ENCODE measurements around the gene RWDD1.
A peak's percentile ranks its signal among the peaks of the same experiment; 100 is the strongest.

Gene RWDD1

DNA sequence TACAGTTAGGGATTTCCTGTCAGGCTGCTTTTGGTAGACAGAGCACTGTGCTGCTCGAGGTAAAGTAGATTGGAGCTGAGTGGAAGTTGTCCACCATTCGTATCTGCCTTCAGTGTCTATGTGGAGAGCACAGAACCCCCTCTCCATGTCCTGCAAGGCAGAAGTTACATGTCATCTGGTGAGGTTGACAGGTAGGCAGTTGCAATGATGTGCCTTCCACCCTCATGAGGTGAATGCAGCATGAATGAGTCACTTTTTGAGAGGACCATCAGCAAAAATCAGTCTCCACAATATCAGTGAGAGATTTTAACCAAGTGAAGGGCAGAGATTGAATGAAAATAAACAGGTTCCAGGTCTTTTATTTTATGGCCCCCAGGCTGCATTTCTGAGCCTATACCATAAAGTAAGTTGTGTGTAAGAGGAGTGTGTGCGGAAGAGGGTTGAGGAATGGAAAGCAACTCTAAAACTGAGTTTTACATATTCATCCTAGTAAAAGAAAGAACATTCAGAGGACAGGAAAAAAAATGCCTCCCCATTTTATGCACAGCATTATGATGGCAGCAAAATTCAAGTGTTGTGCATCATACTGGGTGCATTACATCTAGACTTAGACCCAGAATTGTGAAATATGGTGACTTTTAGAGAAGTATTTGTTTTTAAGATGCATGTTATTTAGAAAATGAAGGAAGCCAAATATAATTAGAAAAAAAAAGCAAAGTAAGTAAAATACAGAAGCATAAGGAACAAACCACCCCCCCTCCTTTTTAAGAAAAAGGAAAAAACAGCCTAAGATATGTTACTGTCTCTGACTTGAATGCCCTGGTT lies 41.6 kb upstream of the RWDD1 start:
- H3K27ac ChIP-seq: no peak overlapping the region
- H3K9me3 ChIP-seq (ENCODE audit: severe bottlenecking): no peaks in the 10 kb centered on the region
- TF ChIP-seq, protein P1, sequence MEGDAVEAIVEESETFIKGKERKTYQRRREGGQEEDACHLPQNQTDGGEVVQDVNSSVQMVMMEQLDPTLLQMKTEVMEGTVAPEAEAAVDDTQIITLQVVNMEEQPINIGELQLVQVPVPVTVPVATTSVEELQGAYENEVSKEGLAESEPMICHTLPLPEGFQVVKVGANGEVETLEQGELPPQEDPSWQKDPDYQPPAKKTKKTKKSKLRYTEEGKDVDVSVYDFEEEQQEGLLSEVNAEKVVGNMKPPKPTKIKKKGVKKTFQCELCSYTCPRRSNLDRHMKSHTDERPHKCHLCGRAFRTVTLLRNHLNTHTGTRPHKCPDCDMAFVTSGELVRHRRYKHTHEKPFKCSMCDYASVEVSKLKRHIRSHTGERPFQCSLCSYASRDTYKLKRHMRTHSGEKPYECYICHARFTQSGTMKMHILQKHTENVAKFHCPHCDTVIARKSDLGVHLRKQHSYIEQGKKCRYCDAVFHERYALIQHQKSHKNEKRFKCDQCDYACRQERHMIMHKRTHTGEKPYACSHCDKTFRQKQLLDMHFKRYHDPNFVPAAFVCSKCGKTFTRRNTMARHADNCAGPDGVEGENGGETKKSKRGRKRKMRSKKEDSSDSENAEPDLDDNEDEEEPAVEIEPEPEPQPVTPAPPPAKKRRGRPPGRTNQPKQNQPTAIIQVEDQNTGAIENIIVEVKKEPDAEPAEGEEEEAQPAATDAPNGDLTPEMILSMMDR (IDR thresholded peaks at IDR 0.05; ENCODE audit: low read depth, low read length): no peak
- H3K36me3 ChIP-seq: no peaks in the 10 kb centered on the region
- H3K4me3 ChIP-seq (ENCODE audit: low read depth, low read length): no peak overlapping the region
- H3K27me3 ChIP-seq (ENCODE audit: insufficient read depth, low read depth, severe bottlenecking): no peaks in the 10 kb centered on the region
- no peak for DNase-seq

DNA sequence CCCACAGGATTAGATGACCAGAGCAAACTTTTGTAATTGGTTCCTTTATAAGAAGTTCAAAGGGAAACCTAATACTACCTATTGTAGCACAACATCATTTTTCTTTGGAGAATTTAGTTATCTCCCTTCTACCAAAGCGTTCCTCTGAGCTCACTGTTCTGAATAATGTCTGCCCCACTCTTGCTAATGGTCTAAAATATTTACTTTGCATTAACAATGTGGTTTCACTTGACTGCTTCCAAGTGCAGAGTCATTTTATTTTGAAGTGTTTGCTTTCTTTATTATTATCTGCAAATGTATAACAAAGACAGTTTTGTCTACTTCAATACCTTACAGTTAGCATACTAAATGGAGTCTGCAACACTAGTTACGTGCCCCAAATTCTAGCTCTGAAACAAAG lies 40.9 kb upstream of the RWDD1 start:
- Histone ChIP-seq H3K4me3 (ENCODE audit: low read depth, low read length) (no peak overlapping the region), H3K36me3 (no peaks in the 10 kb centered on the region), H3K27me3 (ENCODE audit: insufficient read depth, low read depth, severe bottlenecking) (no peaks in the 10 kb centered on the region), H3K27ac (no peak overlapping the region), H3K9me3 (ENCODE audit: severe bottlenecking) (no peaks in the 10 kb centered on the region)
- DNase-seq: no peak
- TF ChIP-seq, protein P1 (IDR thresholded peaks at IDR 0.05; ENCODE audit: low read depth, low read length): no peak

DNA sequence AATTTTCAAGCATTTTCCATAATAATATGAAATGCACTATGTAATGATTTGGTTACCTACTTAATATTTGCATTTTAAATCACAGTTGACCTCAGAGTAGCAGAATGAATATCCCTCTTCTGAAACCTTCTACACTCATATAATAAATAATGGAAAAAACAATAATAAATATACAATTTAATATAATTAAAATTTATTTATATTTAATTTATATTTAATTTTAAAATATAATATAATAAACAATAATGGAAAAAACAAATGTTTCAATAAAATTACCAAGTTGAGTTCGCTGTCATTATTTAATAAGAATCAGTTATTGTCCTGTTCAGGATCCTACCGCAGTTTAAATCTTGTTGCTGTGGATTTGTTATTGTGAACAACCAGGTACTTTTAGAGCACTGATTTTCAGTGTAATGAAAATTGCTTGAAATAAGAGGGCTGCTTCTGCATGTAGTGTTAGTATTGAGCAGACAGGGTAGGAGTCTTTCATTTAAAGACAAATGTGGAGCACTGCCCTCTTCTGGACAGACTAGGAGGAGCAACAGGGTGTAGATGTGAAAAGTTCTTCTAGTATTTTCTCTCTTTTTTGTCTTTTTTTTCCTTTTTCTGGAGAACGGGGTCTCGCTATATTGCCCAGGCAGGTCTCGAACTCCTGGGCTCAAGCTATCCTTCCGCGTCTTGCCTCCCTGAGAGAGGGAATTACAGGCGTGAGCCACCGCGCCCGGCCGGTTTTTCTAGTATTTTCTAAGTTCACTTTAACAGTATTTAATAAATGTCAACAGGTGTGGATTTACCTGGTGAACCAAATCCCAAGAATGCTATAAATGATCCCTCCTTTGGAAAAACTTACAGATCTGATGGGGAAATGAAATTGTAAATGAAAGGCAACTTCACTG lies 39.4 kb upstream of the RWDD1 start:
- no peak overlapping the region for H3K4me3 ChIP-seq (ENCODE audit: low read depth, low read length)
- DNase-seq: peak; percentile 54
- no peaks in the 10 kb centered on the region for H3K36me3 ChIP-seq
- TF ChIP-seq, protein P1 (IDR thresholded peaks at IDR 0.05; ENCODE audit: low read depth, low read length): peak; percentile 65
- H3K27me3 ChIP-seq (ENCODE audit: insufficient read depth, low read depth, severe bottlenecking): no peaks in the 10 kb centered on the region
- no peak overlapping the region for H3K27ac ChIP-seq
- H3K9me3 ChIP-seq (ENCODE audit: severe bottlenecking): no peaks in the 10 kb centered on the region

DNA sequence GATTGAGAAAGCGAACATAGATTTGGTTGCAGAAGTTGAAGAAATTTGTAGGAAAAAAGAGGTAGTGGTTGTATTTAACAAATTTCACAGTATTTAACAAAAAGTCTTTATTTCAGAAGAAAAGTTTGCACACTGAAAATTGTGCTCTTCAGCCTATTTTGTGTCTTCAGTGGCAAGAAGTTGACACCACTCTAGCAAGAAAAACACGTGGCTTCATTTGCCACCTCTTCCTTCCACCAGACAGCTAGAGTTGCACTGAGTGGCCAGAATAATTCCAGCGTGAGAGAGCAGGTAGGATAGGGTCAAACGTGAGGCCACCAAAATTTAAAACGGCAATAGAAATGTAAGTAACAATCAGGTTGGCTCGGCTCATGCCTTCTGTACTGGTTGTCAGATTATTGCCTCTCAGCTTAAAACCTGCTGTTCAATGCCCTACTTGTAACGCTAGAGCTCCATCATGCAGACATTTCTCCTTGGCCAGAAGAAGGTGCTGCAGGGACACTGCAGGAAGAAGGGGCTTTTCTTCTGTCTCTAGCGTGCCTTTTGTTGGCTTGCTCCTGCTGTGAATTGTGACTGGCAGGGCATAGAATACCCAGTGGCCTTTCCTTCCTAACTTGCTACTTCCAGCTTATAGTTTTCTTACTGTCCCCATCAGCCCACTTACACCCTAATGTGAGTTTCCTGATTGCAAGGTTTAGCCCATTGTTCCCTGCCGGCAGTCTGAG lies 37.9 kb upstream of the RWDD1 start:
- no peaks in the 10 kb centered on the region for H3K9me3 ChIP-seq (ENCODE audit: severe bottlenecking)
- no peak overlapping the region for H3K4me3 ChIP-seq (ENCODE audit: low read depth, low read length)
- peak; percentile 53 for DNase-seq
- H3K27ac ChIP-seq: no peak overlapping the region; the same call in 1 of the 2 replicates
- H3K36me3 ChIP-seq: no peaks in the 10 kb centered on the region
- TF ChIP-seq, protein P1 (IDR thresholded peaks at IDR 0.05; ENCODE audit: low read depth, low read length): peak; percentile 53
- H3K27me3 ChIP-seq (ENCODE audit: insufficient read depth, low read depth, severe bottlenecking): no peaks in the 10 kb centered on the region

DNA sequence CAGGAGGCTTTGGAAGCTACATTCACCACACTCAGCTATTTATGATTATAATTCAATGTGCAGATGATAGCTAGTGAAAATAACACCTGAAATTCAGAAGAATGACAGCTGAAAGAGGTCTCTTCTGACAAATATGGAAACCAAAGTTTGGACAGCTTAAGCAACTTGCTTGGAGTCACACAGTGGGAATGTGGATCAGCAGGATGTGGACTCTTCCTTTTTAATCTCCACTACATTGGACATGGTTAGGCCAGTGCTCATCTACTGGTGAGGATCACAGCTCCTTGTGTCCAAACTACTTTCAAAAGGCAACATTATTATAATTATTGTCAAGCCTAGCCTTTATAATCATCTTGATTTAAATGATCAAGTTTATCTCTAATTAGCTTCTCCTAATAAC lies 36.2 kb upstream of the RWDD1 start:
- H3K4me3 ChIP-seq (ENCODE audit: low read depth, low read length): no peak overlapping the region
- TF ChIP-seq, protein P1 (IDR thresholded peaks at IDR 0.05; ENCODE audit: low read depth, low read length): no peak
- no peaks in the 10 kb centered on the region for H3K36me3 ChIP-seq
- H3K9me3 ChIP-seq (ENCODE audit: severe bottlenecking): no peaks in the 10 kb centered on the region
- H3K27ac ChIP-seq: no peak overlapping the region
- H3K27me3 ChIP-seq (ENCODE audit: insufficient read depth, low read depth, severe bottlenecking): no peaks in the 10 kb centered on the region
- DNase-seq: no peak
